ENCODE data around the gene ABI3BP. TPM values are rescaled to one million over a fixed set of nuclear protein-coding genes. Genes with fewer than 3 reads are reported as not detected.

The ABI3BP gene
- total and polyA plus RNA-seq, 2 experiments from 2014 or later, result 0.42 to 0.57 TPM

- Histone ChIP-seq H3K27me3 (ENCODE audit: insufficient read depth) (no peaks in the 10 kb centered on the region), H3K79me2 (replicated peaks; ENCODE audit: insufficient read depth) (no peaks in the 10 kb centered on the region), H3K27ac (ENCODE audit: low read depth) (no peak overlapping the region), H3K36me3 (ENCODE audit: insufficient read depth) (no peaks in the 10 kb centered on the region), H3K4me2 (no peak overlapping the region), H2AFZ (no peak overlapping the region), H3K4me1 (ENCODE audit: insufficient read depth) (0 out of 2 replicates have a peak, but pooled peaks cover 4% of the 10 kb centered on the region), H3K9me2 (ENCODE audit: insufficient read depth) (peaks cover 3% of the 10 kb centered on the region; the same call in 1 of the 2 replicates), H4K20me1 (replicated peaks; ENCODE audit: insufficient read depth) (no peaks in the 10 kb centered on the region; the same call in 1 of the 2 replicates), H3F3A (replicated peaks; ENCODE audit: low read depth) (no peaks in the 10 kb centered on the region), H3K4me3 (no peak overlapping the region)
- no peaks in the 10 kb centered on the region; the same call in 2 of the 3 replicates for H3K36me3 Mint-ChIP-seq (ENCODE audit: low read depth)
- ATAC-seq (no peak), DNase-seq (ENCODE audit: low spot score) (no peak)
- H3K27ac Mint-ChIP-seq, result no peak overlapping the region
- no peak for TF ChIP-seq ZNF462 (CRISPR knock-in tag; IDR thresholded peaks at IDR 0.05)
- no peak for TF ChIP-seq CTCF (conservative IDR thresholded peaks at IDR 0.05; ENCODE audit: low read depth in 2 of 2)
- TF ChIP-seq, protein P1, sequence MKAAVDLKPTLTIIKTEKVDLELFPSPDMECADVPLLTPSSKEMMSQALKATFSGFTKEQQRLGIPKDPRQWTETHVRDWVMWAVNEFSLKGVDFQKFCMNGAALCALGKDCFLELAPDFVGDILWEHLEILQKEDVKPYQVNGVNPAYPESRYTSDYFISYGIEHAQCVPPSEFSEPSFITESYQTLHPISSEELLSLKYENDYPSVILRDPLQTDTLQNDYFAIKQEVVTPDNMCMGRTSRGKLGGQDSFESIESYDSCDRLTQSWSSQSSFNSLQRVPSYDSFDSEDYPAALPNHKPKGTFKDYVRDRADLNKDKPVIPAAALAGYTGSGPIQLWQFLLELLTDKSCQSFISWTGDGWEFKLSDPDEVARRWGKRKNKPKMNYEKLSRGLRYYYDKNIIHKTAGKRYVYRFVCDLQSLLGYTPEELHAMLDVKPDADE (IDR thresholded peaks at IDR 0.05), result no peak
- no peak for TF ChIP-seq STAT1 (IDR thresholded peaks at IDR 0.05; ENCODE audit: unreplicated experiment)
- H3K9me3 Mint-ChIP-seq, result no peaks in the 10 kb centered on the region
- H3K4me1 Mint-ChIP-seq, result peaks cover 10% of the 10 kb centered on the region
- no peaks in the 10 kb centered on the region for H3K27me3 Mint-ChIP-seq (ENCODE audit: insufficient read depth, low read depth, poor library complexity)
- H3K4me3 Mint-ChIP-seq, result no peak overlapping the region
Observed at GRCh38 chr3:101038393-101038792, 45.2 kb upstream of the ABI3BP start.

All from GM23338 (cell line).